HG03354 (cell line): Measurements from ENCODE around the gene VAC14.
A peak's percentile ranks its signal among the peaks of the same experiment; 100 is the strongest.

Source experiments
- ATAC-seq: cut with Tn5 transposase; IDR thresholded peaks from one replicate; pipeline ENCODE4 v1.9.1; 2021; ENCODE audit warnings: mild to moderate bottlenecking; ENCODE audit not compliant: unreplicated experiment, poor library complexity, severe bottlenecking

The VAC14 gene

DNA sequence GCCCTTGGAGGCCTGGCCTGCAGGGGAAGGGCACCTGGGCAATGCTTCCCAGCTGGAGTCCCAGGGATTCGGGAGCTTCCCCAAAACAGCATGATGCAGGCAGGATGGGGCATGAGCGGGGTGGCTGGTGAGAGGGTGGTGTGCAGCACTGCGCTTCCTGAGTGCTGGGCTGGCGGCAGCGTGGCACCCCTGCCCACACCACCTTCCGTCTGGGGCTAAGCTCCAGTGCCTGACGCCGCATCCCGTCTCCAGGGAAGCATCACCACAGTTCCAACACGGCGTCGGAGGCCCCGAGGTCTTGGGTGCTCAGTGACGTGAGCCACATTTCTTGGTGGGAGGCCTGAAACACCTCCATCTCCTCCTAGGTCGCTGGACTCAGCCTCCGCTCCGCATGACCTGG is 101.3 kb downstream of the VAC14 start:
- no peak for ATAC-seq

DNA sequence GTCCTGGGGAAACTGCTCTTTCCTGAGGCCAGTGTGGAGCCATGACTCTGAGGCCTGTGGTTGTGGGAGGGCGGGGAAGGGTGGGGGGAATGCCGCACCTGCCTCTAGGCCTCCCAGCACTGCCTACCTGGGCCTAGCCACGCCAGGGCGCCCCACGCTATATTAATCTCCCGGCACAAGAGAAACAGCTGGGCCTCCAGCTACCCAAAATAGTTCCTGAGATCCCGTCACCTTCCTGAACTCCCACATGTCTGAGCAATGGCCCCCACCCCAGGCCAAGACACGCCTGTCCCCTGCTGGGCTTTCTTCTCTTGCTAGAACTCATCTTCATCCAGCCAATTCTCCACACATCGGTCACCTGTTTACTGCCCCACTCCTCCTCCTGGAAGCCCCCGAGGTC is 102.1 kb downstream of the VAC14 start:
- ATAC-seq, result no peak

DNA sequence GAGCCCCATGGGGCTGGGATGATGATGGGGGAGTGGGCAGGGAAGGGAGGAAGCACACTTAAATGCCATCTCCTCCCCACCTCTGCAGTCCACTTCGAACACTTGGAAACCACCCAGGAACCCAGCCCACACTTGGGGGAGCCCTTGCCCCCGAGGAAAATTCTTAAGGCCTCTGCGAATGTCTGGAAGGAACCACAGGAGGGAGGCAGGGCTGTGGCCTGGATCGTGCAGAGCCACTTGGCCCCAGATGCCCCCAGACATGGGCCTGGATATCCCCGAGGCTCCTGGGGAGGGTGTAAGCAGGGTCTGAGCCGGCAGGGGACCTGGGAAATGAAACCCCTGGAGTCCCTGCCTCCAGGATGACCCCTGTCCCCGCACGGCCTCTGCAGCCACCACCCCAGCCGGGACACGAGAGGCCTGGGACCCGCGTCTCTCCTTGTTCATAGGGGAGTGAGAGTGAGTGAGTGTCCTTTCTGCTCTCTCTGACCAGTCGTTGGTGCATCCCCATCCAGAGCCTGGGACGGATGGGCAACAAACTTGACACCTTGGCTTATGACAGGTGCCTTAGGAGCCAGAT is 103.3 kb downstream of the VAC14 start:
- no peak for ATAC-seq

DNA sequence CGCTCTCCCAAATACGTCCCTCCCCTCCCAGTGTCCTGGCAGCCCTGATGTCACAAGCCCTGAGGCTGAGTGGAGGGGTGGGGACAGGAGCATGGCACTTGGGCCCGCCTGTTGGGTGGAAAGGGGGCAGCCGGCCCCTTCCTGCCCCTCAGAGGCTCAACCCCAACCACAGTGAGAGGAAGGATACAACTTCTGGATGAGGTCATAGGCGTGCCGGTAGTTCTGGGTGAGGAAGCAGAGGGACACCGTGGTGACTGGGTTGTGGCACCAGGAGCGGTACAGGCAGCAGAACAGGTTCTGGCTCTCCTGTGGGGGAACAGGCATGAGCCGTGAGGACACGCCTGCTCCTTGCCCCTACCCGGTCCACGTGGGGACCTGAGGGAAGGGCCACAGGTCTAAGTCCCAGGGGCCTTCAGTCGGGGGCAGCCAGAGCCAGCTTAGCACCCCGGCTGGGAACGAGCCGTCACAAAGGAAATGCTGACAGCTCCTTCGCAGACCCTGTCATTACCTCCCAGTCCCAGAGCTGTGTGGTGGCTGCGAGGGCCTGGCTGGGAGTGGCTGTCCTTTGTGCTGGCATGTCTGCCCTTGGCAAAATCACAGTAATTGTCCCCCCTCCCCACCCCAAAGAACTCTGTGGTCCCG is 103.9 kb downstream of the VAC14 start:
- no peak for ATAC-seq

DNA sequence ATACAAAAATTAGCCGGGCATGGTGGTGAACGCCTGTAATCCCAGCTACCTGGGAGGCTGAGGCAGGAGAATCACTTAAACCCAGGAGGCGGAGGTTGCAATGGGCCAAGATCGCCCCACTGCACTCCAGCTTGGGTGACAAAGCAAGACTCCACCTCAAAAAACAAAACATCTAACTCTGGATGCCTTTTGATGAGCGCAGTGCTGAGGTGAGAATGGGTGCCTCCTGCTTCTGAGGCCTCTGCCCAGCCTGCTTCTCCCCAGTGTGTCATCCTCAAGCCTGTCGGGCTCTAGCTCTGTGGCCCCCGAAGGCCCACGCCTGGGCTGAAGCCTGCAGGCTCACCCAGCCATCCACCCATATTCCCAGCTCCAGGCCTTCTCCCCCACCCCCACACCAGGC is 104.6 kb downstream of the VAC14 start:
- no peak for ATAC-seq

DNA sequence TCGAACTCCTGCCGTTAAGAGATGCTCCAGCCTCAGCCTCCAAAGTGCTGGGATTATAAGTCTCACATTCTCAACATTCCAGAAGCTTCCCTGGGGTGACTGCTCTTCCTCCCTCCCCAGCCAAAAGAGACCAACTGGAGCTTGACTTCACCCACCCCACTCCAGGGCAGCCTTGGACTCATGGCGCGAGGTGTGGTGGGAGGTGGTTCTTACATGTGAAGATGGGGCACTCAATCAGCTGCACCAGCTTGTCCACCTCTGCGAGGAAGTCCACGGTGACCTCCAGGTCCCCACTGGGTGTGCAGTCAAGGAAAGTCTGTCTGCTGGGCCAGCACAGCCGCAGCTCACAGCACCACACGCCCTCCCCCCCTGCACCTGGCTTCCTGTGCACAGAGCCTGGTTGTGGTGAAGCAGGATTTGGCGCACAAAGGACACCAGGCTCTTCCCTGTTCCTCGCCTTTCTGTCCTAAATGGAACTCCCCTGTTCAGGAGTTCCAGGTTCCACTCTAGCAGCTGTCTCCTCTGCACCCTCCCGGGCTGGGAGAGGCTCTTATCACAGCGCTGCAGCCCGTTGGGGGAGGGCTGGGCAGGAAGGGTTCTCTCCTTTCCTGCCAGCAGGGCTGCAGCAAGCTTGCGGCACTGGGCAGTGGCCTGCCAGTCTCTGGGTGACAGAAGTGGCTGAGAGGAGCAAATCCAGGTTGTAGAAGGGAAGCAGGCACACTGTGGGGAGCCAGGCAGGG is 105.5 kb downstream of the VAC14 start:
- ATAC-seq, result peak; percentile 60

DNA sequence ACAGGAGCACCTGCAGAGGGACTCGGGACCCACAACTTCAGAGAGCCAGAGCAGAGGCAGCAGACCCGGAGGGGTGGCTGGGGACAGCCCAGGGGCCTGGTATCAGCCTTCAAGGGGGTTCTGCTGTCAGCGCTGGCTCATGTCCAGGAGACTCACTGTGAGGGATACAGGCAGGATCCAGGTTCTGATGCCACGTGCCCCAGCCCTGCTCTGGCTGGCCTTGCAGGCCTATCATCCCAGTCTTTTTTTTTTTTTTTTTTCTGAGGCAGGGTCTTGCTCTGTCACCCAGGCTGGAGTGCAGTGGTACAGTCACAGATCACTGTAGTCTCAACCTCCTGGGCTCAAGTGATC is 106.1 kb downstream of the VAC14 start:
- ATAC-seq, result no peak

DNA sequence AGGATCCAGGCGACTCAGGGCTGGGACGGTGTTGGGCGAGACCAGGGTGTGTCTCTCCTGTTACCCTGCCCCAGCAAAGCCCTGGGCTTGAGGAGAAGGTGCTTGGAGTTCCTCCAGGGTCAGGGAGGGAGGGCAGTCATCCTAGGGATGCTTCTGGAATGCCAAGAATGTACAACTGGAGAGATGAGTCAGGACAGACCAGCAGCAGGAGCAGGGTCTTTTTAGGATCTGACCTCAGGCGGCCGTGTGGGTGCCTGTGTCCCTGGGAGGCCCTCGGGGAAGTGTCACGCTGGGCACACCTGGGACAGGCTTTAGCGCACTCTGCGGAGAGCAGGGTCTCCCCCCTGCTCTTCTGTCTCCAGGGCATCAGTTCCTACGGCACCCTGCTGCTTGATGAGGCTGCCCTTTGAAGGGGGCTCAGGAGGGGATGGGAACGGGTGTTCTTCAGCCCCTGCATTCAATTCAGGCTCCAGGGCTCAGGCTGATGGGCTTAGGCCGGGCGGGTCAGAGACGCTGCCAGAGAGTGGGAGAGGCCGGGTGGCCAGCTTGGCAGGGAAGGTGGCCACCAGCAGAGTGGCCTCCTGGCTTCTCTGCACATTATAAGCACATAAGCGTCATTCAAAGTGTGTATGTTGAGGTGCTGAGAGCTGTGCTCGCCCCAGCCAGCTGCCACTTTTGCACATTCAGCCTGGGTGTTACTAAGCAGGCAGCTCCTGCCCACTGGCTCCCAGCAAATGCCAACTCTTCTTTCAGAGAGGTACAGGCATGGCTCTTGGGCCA is 106.7 kb downstream of the VAC14 start:
- ATAC-seq, result no peak

DNA sequence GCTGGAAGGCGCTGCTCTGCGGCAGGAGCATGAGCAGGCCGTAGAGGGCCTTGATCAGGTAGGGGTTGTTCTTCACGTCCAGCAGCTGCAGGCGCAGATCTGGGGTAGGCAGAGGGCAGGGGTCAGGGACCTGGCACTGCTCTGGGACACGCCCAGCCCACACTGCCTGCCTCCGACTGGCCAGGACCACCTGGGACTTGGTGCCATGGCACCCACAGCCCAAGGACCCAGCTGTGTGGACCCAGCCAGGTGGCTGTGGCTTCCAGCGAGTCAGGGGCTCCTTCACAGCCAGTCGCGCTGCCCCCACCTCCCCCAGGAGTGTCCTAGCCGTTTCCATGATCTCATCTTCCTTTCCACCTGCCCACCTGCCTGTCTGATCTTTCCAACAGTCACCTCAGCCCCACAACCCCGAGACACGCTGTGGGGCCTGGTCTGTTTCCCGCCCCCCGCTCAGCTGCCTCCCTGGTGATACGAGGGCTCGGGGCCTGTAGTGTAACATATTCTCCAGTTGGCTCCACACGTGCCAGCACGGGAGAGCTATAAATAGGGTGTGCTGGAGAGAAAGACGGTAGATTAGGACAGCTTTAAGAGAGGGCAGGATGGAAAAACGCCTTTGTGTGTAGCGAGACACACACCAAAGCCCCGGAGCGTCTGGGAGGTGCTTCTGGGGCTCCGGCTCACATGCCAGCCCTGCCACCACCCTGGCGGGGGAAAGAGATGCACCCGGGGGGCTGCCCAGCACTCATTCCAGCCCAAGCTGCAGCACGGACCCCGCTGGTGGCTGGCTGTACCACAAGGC is 107.9 kb downstream of the VAC14 start:
- no peak for ATAC-seq

DNA sequence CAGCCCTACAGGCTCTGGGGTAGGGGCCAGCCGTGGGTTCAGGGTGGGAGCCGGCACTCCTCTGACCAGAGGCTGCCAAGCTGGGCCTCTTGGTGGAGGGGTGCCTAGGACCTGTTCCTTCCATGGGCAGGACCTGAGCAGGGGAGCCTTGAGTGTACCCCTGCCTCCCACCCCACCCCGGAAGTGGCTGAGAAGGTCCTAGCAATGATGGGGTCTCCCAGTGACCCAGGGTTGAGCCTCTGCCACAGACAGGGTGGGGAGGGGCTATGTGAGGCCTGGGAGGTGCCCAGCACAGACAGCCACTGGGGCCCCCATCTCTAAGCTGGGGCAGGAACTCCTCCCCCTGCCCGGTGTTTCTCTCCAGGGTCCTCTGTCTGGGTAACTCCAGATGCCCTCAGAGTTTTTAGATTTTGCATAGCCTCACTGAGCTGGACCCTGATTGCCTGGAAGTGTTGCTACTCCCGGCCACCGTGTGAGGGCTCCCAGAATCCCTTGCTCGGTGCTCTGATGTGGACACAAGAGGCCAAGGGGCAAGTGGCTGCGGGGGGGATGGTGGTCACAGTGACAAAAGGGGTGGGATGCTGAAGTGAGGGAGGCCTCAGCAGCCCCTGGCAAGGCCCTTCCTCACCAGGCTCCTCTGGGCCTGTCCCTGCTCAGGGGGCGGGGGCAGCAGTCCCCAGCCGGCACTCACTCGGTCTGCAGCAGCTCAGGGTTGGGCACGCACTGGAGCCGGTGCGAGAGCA is 108.7 kb downstream of the VAC14 start:
- no peak for ATAC-seq

DNA sequence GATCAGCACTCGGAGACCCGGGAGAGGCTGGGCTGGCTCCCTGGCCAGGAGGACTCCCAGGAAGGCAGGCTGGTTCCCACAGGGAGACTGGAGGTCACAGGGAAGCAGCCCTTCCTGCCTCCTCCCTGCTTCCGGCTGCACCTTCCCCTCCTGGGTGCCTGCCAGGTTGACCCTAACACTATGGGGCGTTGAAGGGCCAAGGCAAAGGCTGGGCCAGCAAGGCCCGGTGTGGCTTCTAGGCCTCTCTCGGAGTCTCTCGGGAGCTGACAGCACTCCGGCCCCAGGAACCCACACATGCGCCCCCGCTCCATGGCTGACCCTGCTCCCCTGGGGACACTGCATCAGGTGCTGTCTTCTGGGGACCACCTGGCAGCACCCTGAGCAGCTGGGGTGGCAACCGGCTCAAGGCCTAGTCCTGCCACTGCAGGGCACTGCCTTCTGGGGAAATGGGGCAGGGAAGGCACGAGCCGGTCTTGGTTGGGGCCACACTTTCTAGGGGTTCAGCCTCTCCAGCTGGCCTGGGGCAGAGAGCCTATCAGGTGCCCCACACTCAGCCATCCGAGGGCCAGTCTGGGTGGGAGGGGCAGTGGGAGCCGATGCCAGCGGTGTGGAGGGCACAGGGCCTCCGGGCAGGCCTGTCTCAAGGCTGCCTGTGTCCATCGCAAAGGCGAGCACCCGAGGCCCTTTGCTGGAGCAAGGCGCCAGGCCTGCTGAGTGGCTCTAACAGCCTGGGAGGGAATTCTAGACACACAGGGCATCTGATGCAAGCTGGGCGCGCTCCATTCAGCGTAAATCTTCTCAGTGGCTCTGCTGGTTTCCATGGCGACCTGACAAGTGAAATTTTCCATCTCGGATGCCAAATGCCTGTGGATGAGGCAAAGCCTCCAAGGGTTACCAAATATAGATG is 109.5 kb downstream of the VAC14 start:
- no peak for ATAC-seq

DNA sequence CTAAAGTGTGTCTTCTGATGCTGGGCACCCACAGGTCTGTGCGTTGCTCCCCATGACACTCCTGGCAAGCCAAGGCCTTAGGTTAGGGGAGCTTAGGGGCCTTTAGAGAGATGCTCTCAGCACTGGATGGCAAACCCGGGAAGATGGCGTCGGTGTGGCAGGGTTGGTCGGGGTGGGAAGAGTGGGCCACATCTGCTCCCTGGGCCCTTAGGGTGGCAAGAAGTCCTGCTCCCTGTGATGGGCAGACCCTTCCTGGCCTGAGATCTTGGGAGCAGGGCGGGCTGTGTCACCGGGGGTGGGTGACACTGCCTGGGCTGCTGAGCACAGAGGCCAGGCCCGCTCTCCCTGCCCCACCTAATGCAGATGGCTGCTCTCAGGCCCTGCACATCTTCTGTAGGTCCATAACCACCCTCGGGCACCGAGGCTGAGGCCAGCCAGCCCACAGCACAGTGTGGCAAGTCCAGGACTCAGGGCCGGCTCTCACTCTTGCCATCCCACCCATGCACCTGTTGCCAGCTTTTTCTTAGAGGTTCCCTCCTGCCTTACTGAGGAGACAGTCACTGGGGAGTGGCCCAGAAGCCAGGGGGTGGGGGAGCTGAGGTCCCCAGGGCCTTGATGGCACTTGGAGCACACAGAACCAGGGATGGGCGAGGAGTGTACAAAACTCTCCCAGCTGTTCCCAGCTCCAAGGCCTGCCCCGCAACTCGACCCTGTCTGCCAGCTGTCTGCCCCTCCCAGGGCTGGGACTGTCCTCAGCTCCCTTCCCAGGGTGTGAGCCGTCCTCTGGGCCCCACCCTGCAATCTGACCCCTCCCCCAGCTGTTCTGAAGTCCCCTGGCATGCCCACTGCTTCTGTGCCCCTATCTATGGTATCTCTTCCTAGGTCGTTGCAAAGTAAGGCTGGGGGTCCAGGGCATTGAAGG is 110.7 kb downstream of the VAC14 start:
- no peak for ATAC-seq

DNA sequence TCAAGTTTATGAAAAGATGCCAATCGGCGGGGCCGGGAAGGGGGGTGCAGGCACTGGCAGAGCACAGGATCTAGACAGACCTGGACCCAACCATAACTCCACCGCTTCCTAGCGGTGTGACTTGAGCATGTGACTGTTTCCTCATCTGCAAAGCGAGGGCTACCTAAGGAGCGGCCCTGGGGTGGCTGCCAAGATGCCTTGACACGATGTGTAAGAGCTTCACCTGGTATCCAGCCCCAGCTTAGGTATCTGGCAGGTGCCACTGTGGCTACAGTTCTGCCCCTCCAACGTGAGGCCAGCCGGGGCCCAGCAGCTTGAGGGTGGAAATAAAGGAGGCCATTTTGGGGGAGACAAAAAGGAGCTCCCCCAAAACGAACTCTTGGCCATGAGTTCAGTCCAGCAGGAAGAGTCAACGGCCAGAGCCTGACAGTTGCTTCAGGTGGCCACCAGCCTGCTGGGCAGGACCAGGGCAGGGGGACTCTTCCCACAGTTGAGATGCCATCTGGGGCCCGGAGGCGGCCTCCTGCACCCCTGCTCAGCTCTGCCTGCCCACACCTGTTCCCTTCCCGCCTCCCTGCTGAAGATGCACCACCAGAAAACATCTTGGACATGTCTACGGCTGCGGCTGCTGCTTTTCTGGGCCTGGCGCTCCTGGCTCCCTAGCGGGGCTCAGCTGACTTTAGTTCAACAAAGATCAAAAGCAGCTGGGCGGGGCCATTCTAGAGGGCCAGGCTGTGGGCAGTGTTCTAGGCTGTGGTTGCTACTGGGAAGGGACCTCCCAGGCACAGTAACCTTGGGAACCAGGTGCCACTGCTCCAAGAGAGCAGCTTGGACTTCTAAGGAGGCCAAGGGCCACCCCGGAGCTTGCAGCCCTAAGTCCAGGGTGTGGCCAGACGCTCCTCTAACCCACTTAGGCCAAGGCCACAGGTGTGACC is 111.7 kb downstream of the VAC14 start:
- ATAC-seq, result no peak

DNA sequence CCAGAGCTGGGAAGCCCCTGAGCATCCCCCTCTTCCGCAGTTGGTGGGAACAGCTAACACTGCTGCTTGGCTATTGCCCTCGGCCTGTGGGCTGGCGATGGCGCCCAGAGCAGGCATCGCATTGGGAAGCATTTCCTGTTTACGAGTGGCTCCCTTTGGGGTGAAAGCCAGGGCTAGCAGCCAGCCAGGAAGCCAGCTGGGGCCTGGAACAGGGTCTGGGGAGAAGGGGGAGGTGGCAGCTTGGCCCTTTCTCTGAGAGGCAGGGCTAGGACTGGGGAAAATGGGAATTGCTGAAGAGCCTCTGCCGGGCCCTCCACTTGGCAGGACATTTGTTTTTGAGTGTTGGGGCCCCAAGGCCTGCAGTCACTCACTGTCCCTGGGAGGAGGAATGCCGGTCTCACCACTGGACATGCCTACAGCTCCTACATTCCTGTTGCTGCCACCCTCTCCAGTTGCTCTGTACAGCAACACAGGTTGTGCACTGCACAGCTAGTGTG is 112.7 kb downstream of the VAC14 start:
- no peak for ATAC-seq

DNA sequence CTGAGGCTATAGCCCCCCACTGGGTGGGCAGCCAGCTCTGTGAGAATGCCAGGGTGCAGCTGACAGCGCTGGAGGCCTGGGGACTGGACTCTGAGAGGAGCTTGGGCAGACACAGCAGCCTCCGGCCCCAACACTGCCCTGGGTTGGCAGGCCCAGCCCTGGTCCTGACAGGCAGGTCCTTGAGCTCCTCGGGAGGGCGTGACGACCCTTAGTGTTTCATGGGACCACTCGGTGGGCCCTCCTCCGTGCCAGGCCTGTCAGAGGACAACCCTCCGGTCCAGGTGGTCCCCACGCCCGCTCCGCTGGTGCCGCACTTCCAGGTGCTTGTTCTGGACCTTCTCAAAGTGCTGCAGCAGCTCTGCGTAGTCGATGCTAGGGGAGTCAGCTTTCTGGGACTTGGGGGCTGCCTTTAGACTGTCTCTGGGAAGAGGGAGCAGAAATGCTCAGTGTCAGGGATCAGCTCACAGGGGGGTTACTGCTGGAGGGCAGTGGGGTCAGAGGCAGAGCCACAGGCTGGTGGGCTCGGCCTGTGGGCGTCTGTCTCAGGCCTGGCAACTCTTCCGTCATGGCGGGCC is 113.2 kb downstream of the VAC14 start:
- no peak for ATAC-seq

DNA sequence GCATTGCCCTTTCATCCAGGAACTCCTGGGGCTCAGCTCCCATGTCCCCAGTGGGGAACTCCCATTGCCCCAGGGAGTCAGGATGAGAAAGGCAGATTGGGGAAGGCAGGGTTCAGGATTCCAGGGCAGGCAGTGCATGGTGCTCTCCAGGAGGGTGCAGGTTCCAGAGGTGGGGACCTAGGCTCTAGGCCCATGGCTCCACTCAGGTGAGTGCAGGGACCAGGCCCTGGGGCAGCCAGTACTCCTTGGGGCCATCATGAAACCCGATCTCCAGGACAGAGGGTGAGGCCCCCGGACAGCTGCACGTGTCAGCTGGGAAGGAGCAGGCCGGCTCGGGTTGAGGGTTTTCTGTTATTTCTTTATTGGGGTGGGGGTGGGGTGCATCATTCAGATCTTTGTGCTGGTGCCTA is 113.9 kb downstream of the VAC14 start:
- ATAC-seq, result no peak
